GM10266 (cell line): ENCODE results near the gene CGB7.

Experiments
- DNase-seq: peaks from one replicate; pipeline ENCODE4 v3.0.0; 2012; ENCODE audit errors: extremely low spot score
- CTCF ChIP-seq: IDR thresholded peaks from 2 replicates; pipeline ENCODE4 v1.5.1; 2012; ENCODE audit warnings: mild to moderate bottlenecking, low read depth; ENCODE audit not compliant: control insufficient read depth, insufficient read depth; ENCODE audit errors: missing control alignments

The CGB7 gene

GRCh38 chr19:49098795-49099194 is 41.2 kb upstream of the CGB7 start:
- no peak for TF ChIP-seq CTCF
- no peak for DNase-seq

GRCh38 chr19:49097453-49098288 is 40.1 kb upstream of the CGB7 start:
- DNase-seq: peak; percentile 84
- TF ChIP-seq CTCF: peak; percentile 98

GRCh38 chr19:49094505-49095482 is 37.2 kb upstream of the CGB7 start:
- no peak for TF ChIP-seq CTCF
- no peak for DNase-seq

DNA sequence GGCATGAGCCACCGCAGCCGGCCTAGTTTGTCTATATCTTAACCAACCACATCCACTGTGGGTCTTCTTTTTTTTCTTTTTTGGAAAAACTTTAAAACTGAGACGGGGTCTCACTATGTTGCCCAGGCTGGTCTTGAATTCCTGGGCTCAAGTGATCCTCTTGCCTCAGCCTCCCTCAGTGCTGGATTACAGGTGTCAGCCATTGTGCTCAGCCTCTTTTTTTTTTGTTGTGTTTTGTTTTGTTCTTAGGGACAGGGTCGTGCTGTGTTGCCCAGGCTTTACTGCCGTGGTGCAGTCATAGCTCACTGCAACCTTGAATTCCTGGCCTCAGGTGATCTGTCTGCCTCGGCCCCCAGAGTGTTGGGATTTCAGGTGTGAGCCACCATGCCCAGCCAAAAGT is 35.1 kb upstream of the CGB7 start:
- TF ChIP-seq CTCF: no peak
- no peak for DNase-seq

GRCh38 chr19:49091391-49092038 is 34.0 kb upstream of the CGB7 start:
- no peak for TF ChIP-seq CTCF
- DNase-seq: no peak

DNA sequence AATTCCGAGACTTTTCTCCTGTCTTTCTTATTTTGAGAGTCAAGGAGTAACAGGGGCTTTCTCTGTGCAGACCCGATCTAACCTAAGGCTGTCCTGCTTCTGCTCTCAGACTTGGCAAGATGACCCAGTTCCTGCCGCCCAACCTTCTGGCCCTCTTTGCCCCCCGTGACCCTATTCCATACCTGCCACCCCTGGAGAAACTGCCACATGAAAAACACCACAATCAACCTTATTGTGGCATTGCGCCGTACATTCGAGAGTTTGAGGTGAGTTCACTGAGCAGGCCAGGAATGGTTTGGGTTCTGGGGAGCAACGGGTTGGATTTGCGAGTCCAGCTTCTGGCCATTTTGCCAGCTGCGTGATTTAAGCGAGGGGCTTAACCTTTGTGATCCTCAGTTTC is 28.7 kb upstream of the CGB7 start:
- no peak for TF ChIP-seq CTCF
- DNase-seq: no peak

GRCh38 chr19:49085868-49086232 is 28.3 kb upstream of the CGB7 start:
- DNase-seq: no peak
- no peak for TF ChIP-seq CTCF
